ACC112 (cell line): ENCODE data around the gene SMTN.

ENCODE experiments used
- H2AFZ ChIP-seq: fragments of 200-600 bp; sonication (generic); one replicate; pipeline ENCODE4 v1.6.0; 2017; ENCODE audit warnings: antibody characterized with exemption, low read length; ENCODE audit not compliant: unreplicated experiment
- H3K27ac ChIP-seq: fragments of 200-600 bp; sonication (generic); 2 replicates; pipeline ENCODE4 v1.5.1; 2014; ENCODE audit warnings: low read depth, mild to moderate bottlenecking, antibody characterized with exemption, low read length, moderate library complexity
- H3K27me3 ChIP-seq: fragments of 200-600 bp; sonication (generic); 2 replicates; pipeline ENCODE4 v1.6.1; 2014; ENCODE audit warnings: mild to moderate bottlenecking, antibody characterized with exemption, low read length, moderate library complexity, mixed read lengths; ENCODE audit not compliant: insufficient read depth
- H3K36me3 ChIP-seq: fragments of 200-600 bp; sonication (generic); 2 replicates; pipeline ENCODE4 v1.6.1; 2016; ENCODE audit warnings: mild to moderate bottlenecking, antibody characterized with exemption, low read length, moderate library complexity, mixed read lengths; ENCODE audit not compliant: insufficient read depth
- H3K4me1 ChIP-seq: fragments of 200-600 bp; sonication (generic); one replicate; pipeline ENCODE4 v1.6.1; 2016; ENCODE audit warnings: low read length, mixed read lengths; ENCODE audit not compliant: insufficient read depth, unreplicated experiment, control insufficient read depth
- H3K4me3 ChIP-seq: fragments of 200-600 bp; sonication (generic); 2 replicates; pipeline ENCODE4 v1.5.1; 2014; ENCODE audit warnings: mild to moderate bottlenecking, low read depth, low read length
- H3K79me2 ChIP-seq: fragments of 200-600 bp; sonication (generic); one replicate; pipeline ENCODE4 v1.6.0; 2016; ENCODE audit warnings: low read length; ENCODE audit not compliant: control insufficient read depth, unreplicated experiment, insufficient read depth

The SMTN gene

GRCh38 chr22:31143537-31143936 is 62.4 kb downstream of the SMTN start:
- Histone ChIP-seq H3K27ac (no peak overlapping the region), H3K36me3 (no peaks in the 10 kb centered on the region), H3K4me3 (no peak overlapping the region), H3K27me3 (peaks cover 17% of the 10 kb centered on the region), H2AFZ (no peak overlapping the region), H3K79me2 (no peaks in the 10 kb centered on the region), H3K4me1 (peaks cover under 1% of the 10 kb centered on the region)

DNA sequence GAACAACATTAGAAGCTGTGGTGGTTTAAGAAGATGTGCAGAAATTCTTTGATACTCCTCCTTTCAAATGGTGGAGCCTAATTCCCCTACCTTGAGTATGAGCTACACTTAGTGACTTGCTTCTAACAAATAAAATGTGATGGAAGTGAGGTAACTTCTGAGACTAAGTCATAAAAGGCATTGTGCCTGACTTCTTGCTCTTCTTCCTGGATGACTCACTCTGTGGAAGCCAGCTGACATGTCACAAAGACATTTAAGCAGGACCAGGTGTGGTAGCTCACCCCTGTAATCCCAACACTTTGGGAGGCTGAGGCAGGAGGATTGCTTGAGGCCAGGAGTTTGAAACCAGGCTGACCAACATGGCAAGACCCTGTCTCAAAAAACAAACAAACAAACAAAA is 63.1 kb downstream of the SMTN start:
- H2AFZ ChIP-seq: no peak overlapping the region
- no peaks in the 10 kb centered on the region for H3K79me2 ChIP-seq
- no peak overlapping the region for H3K4me3 ChIP-seq
- H3K27me3 ChIP-seq: peaks cover 11% of the 10 kb centered on the region
- H3K4me1 ChIP-seq: peaks cover 5% of the 10 kb centered on the region
- no peak overlapping the region for H3K27ac ChIP-seq
- no peaks in the 10 kb centered on the region for H3K36me3 ChIP-seq

DNA sequence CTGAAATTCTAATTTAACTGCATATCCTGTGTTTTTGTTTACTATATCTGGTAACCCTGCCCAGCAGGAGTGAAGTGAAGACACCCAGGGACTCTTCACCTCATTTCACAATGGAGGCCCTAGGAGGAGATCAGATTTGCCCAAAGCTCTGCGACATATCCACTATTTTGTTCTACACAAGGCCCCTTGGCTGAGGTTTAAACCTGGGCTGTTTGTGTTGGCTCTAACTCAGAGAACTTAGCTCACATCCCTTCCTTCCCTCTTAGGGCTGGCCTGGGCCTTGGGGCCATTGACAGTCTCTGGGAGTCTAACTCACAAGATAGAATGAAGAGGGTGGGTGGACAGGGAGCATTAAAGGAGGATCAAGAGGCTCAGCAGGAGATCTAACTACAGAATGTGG is 67.4 kb downstream of the SMTN start:
- H3K4me1 ChIP-seq: peaks cover 5% of the 10 kb centered on the region
- no peaks in the 10 kb centered on the region for H3K79me2 ChIP-seq
- H3K27ac ChIP-seq: peak overlapping the region; percentile 58; the same call in 1 of the 2 replicates
- no peaks in the 10 kb centered on the region for H3K36me3 ChIP-seq
- no peak overlapping the region for H3K4me3 ChIP-seq
- H2AFZ ChIP-seq: peak overlapping the region; percentile 87
- no peaks in the 10 kb centered on the region for H3K27me3 ChIP-seq

- no peaks in the 10 kb centered on the region for H3K27me3 ChIP-seq
- peak overlapping the region; percentile 58; the same call in 1 of the 2 replicates for H3K27ac ChIP-seq
- peaks cover 5% of the 10 kb centered on the region for H3K4me1 ChIP-seq
- H3K79me2 ChIP-seq: no peaks in the 10 kb centered on the region
- H3K4me3 ChIP-seq: no peak overlapping the region
- peak overlapping the region; percentile 87 for H2AFZ ChIP-seq
- no peaks in the 10 kb centered on the region for H3K36me3 ChIP-seq
Measured at GRCh38 chr22:31148953-31149627, 68.0 kb downstream of the SMTN start.

- Histone ChIP-seq H3K27ac (no peak overlapping the region), H2AFZ (no peak overlapping the region), H3K79me2 (no peaks in the 10 kb centered on the region), H3K4me1 (peaks cover 5% of the 10 kb centered on the region), H3K27me3 (no peaks in the 10 kb centered on the region), H3K4me3 (no peak overlapping the region), H3K36me3 (no peaks in the 10 kb centered on the region)
Measured at GRCh38 chr22:31150615-31151014, 69.5 kb downstream of the SMTN start.

- Histone ChIP-seq H3K4me1 (peaks cover 5% of the 10 kb centered on the region), H3K4me3 (no peak overlapping the region), H3K27ac (no peak overlapping the region), H3K27me3 (no peaks in the 10 kb centered on the region), H2AFZ (no peak overlapping the region), H3K79me2 (no peaks in the 10 kb centered on the region), H3K36me3 (no peaks in the 10 kb centered on the region)
Measured at GRCh38 chr22:31151872-31152271, 70.8 kb downstream of the SMTN start.

DNA sequence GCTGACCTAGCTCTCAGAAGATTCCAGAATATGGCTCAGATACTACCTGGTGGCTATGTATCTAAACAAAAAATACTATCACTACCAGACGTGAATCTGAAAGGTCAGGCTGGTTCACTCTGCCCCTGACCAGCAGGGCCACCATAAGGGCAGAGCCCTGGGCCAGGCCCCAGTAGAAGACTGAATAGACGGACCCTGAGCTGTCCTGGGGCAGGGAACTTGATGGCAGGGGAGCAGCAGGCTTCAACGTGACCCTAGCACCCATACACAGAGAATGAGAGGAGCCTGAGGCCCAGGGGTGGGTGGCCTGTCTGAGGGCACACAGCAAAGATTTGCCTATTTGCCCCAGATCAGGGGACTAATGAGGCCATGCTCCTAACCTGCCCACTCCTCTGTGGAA is 72.2 kb downstream of the SMTN start:
- Histone ChIP-seq H2AFZ (no peak overlapping the region), H3K79me2 (no peaks in the 10 kb centered on the region), H3K36me3 (no peaks in the 10 kb centered on the region), H3K4me3 (no peak overlapping the region), H3K27ac (no peak overlapping the region), H3K27me3 (no peaks in the 10 kb centered on the region), H3K4me1 (peaks cover 5% of the 10 kb centered on the region)
